HG02571 (cell line): Measurements from ENCODE around the gene AFM.

Experiments used
- ATAC-seq: cut with Tn5 transposase; IDR thresholded peaks from one replicate; pipeline ENCODE4 v1.9.1; 2021; ENCODE audit warnings: mild to moderate bottlenecking, moderate library complexity; ENCODE audit not compliant: unreplicated experiment

Gene AFM

GRCh38 chr4:73481358-73481757 lies at the start of gene AFM:
Gene AFM (plus strand): TSS chr4:73481745. CDS start chr4:73481776, 31 bp downstream.
- no peak for ATAC-seq

- no peak for ATAC-seq
Observed at GRCh38 chr4:73431813-73432168, 49.8 kb upstream of the AFM start.

- no peak for ATAC-seq
Observed at GRCh38 chr4:73432169-73433000, 49.2 kb upstream of the AFM start.

GRCh38 chr4:73433140-73433539 lies 48.4 kb upstream of the AFM start:
- no peak for ATAC-seq

- ATAC-seq, result peak; percentile 59
Observed at GRCh38 chr4:73434311-73434710, 47.2 kb upstream of the AFM start.

GRCh38 chr4:73435984-73436383 lies 45.6 kb upstream of the AFM start, which contains the start of gene AFP:
Gene AFP (plus strand): TSS chr4:73436221. CDS start chr4:73436263, 42 bp downstream.
- ATAC-seq, result no peak

- no peak for ATAC-seq
Observed at GRCh38 chr4:73436674-73437557, 44.6 kb upstream of the AFM start.

- no peak for ATAC-seq
Observed at GRCh38 chr4:73437558-73437956, 44.0 kb upstream of the AFM start.

- ATAC-seq, result no peak
Observed at GRCh38 chr4:73438048-73438447, 43.5 kb upstream of the AFM start.

- ATAC-seq, result no peak
Observed at GRCh38 chr4:73438582-73439215, 42.8 kb upstream of the AFM start.

- no peak for ATAC-seq
Observed at GRCh38 chr4:73439445-73439844, 42.1 kb upstream of the AFM start.

- ATAC-seq, result no peak
Observed at GRCh38 chr4:73439991-73440390, 41.6 kb upstream of the AFM start.

GRCh38 chr4:73440653-73441052 lies 40.9 kb upstream of the AFM start:
- ATAC-seq, result no peak

GRCh38 chr4:73442275-73442674 lies 39.3 kb upstream of the AFM start:
- no peak for ATAC-seq

- ATAC-seq, result no peak
Observed at GRCh38 chr4:73443224-73443623, 38.3 kb upstream of the AFM start.

- ATAC-seq, result no peak
Observed at GRCh38 chr4:73445383-73446335, 35.9 kb upstream of the AFM start.

- ATAC-seq, result peak; percentile 99
Observed at GRCh38 chr4:73446336-73446938, 35.1 kb upstream of the AFM start.

GRCh38 chr4:73447671-73448070 lies 33.9 kb upstream of the AFM start:
- no peak for ATAC-seq

- ATAC-seq, result no peak
Observed at GRCh38 chr4:73448448-73449203, 32.9 kb upstream of the AFM start.
